Breast epithelium (tissue), 3 donors: ENCODE results near the gene KIF5B.

Source experiments
- CTCF ChIP-seq, 3 donors: fragments of 450-650 bp; IDR thresholded peaks; one replicate each; pipeline ENCODE4 v1.5.1; 2016 to 2017; ENCODE audit warnings: antibody characterized with exemption in 3 of 3, mild to moderate bottlenecking in 3 of 3, moderate library complexity in 3 of 3
- POLR2A ChIP-seq: fragments of 450-650 bp; IDR thresholded peaks from one replicate; pipeline ENCODE4 v1.6.1; 2016; ENCODE audit warnings: antibody characterized with exemption, mild to moderate bottlenecking, moderate library complexity

- TF ChIP-seq CTCF (IDR thresholded peaks at IDR 0.05) (no peak), POLR2A (no peak)
These were observed 83.6 kb downstream of the KIF5B start for GRCh38 chr10:31972519-31973041.
